NCI-H2107 treated with DMSO at 0.1 percent for 48 hours (cell line): ENCODE data around the gene AIP.

ENCODE experiments used
- DNase-seq: peaks from one replicate; lab custom pipeline; 2025; ENCODE audit not compliant: unreplicated experiment; lab: John Stamatoyannopoulos, UW

Gene AIP

DNA sequence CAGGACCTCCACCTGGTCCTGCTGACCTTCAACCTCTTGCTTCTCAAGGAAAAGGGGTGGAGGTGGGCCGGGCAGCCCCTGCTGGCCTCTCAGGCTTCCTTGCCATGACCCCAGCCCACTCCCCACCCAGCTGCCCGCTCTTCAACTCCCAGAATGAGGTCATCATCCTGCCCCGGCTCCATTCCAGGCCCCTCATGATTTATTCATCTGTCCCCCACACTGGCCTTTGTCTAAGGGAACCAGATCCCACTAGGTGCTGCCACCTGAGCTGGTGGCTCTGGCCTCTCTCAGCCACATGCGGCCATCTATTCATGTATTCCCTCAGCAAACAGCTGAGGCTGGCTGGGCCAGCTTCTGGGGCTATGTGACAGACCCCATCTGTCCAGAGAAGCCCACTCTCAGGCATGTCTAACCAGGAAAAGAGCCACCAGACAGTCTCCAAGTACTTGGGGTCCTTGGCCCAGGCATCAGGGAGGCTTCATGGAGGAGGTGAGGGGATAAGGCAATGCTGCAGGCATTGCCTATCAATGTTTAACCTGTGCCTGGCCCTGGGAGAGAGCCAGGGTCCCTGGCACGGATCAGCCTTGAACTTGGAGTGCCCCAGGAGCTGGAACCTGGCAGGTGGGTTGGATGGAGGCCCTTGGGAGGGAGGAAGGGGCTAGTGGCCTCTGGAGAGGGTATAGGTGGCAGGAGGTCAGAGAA, 42.6 kb downstream of the AIP start:
- no peak for DNase-seq

DNA sequence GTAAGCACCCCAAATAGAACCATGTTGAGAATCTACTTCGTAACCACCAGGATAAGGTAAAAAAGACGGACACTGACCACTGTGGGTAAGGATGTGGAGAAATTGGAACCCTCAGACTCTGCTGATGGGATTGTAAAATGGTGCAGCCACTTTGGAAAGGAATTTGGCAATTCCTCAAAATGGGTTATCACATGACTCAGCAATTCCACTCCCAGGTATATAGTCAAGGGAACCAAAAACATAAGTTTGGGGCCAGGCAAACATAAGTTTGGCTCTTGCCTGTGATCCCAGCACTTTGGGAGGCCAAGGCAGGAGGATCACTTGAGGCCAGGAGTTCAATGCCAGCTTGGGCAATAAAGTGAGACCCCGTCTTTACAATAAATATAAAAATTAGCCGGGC, 45.5 kb downstream of the AIP start:
- DNase-seq, result no peak

DNA sequence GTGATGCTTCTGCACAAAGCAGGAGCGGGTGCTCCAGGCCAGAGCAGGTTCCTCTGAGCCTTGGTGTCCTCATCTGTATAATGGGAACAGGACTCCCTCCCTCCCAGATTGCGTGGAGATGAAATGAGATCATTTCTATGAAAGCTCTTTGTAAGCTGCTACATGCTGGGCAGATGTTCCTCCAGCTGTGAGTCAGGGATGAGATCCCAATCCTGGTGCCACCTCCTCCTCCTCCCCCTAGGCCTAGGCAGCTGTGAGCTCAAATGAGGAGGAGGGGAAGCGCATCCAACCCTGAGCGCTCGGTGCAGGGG, 47.4 kb downstream of the AIP start:
- DNase-seq, result no peak

DNA sequence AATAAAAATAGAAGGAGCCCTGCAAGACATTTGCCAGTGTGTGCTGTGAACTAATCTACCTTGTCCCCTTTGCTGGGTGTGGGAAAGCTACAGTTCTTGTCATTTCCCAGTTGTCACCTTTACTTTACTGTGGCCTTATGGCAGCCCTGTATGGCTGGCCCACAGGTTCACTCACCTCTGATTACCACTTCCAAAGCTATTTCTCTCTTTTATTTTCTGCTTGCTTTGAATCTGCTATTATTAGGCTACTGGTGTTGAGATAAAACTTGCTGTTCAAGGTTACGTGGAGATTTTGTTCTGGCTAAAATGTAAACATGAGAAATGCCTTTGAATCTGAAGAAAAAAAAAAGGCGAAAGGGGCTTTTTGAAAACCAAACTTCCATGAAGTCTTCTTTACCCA, 50.1 kb downstream of the AIP start:
- DNase-seq, result no peak

DNA sequence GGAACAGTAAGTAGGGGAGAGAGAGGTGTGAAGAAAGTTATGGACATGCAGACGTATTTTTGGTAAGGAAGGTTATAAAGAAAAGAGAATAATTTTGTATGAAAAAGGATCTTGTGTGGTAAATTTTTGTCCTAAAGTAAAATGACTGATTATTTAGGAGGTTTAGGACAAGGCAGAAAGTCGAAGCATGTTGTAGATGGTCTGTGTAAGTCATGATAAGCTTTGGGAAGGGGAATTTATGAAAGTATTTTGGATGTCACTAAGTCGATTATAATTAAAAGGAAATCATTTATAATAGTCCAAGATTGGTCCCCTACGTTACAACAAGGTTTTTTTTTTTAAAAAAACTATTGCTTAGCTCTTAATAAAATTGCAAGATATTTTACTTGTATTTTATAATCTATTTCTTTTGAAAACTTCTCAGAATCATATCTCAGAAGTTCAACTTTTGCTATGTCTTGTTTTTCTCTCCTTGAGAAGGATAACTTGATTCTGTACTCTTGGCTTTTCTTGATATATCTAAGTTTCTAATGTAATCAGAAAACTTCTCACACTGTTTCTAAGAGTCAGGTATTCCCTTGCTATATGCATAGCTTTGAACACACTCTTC, 51.3 kb downstream of the AIP start:
- no peak for DNase-seq

DNA sequence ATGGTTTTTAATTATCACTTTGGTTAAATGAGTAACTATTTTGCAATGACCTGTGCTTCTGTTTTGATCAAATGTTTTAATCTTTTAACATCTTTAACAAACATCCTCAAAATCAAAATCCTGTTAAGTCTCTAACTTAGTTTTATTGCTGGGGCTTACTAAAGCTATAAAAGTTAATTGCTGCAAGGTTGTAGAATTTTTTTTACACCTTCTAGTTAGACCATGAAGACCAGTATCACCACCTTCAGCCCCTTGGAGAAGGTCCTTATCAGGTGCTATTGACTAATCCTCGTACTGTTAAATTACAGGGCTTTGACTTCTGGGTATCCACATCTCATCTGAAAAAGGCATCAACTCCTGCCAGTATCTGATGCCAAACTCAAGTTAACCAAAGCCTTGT, 52.7 kb downstream of the AIP start:
- DNase-seq, result no peak

DNA sequence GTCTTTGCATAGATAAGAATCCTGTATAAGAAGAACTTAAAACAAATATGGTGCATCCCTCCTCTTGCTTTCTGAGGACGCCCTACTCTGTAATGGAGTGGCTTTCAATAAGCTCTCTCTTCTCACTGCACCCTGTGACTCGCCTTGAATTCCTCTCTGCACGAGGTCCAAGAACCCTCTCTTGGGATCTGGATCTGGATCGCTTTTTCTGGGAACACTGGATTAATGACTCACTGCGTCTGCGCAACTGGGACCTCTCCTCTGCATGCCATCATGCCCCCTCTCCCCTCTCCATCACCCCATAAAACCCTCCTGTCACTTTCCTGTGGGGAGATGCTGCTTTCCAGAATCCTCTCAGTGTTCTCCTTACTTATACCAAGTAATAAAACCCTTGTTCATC, 55.5 kb downstream of the AIP start:
- DNase-seq, result no peak

DNA sequence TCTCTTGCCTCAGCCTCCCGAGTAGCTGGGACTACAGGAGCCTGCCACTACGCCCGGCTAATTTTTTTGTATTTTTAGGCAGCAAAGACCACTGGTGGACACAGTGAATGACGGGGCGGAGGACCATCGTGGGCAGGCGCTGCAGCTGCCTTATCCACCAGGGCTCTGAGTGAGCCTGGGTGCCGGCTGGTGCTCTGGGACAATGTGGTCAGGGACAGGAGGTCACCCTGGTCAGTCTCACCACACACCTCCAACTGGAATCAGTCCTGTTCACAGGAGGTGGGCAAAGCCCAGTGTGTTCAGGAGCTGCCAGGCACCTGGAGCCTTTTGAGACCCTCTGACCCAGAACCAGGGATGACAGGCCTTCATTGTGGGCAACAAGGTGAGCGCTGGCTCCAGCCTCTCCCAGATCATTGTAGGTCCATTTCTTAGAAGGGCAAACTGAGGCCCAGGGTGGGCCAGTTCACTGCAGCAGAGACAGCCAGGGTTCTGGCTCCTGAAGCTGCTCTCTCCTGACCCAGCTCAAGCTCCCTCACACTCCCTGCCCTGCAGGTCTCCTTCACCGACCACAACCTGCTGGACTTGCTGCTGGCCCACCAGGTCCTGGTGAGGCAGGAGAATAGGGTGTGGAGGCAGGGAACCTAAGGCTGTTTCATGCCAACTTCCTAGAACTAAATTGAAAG, 56.1 kb downstream of the AIP start:
- DNase-seq, result no peak

DNA sequence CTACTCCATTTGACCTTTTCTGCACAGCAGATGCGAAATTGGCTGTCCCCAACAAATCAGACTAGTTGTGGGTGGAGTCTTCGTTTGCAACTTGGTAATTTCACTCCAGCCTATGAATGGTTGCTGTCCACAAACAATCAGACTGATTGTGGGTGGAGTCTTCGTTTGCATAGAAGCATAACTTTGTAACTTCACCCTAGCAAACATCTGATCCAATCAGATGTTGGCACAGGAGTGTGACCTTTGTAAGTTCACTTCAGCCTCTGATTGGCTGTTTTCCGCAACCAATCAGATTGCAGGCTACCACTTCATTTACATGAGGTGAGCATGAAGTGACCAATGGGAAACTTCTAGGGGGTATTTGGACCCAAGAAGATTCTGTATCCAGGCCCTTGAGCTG, 56.7 kb downstream of the AIP start:
- DNase-seq, result no peak
